Kidney (tissue), 14 donors: ENCODE data around the gene OBSCN. TPM values are rescaled to one million over a fixed set of nuclear protein-coding genes. Genes with fewer than 3 reads are reported as not detected.

ENCODE experiments used
- DNase-seq, 5 donors: peaks; one replicate each; pipeline ENCODE4 v3.0.0-alpha.2; 2013 to 2020
- FAIRE-seq: peaks from 2 replicates; lab custom pipeline; 2012; peaks lifted over from hg19 to GRCh38; lab: Jason Lieb, UNC
- H3K27ac ChIP-seq, 2 donors: one replicate each; pipeline ENCODE4 v1.7.0; 2013; ENCODE audit warnings: low read depth in 2 of 2, low read length in 2 of 2, inconsistent platforms in 1 of 2
- H3K27me3 ChIP-seq: one replicate; pipeline ENCODE4 v1.7.1; 2013; ENCODE audit warnings: low read length, inconsistent platforms; ENCODE audit not compliant: control insufficient read depth, insufficient read depth
- H3K36me3 ChIP-seq, 3 donors: one replicate each; pipeline versions ENCODE4 v1.7.0 to v1.7.1; 2013; ENCODE audit warnings: low read length in 3 of 3, control low read depth in 1 of 3, inconsistent platforms in 1 of 3; ENCODE audit not compliant: insufficient read depth in 3 of 3, control insufficient read depth in 2 of 3
- H3K4me1 ChIP-seq, 3 donors: one replicate each; pipeline versions ENCODE4 v1.7.0 to v1.7.1; 2013; ENCODE audit warnings: low read length in 3 of 3, inconsistent platforms in 1 of 3, low read depth in 1 of 3; ENCODE audit not compliant: control insufficient read depth in 2 of 3, insufficient read depth in 2 of 3
- H3K4me3 ChIP-seq, 3 donors: one replicate each; pipeline versions ENCODE4 v1.7.0 to v1.8.1; 2013; ENCODE audit warnings: low read length in 3 of 3, control low read depth in 1 of 3, inconsistent platforms in 1 of 3
- H3K9ac ChIP-seq, 3 donors: one replicate each; pipeline versions ENCODE4 v1.7.0 to v1.7.1; 2013; ENCODE audit warnings: low read length in 3 of 3, control low read depth in 1 of 3, inconsistent platforms in 1 of 3
- H3K9me3 ChIP-seq, 3 donors: one replicate each; pipeline versions ENCODE4 v1.7.0 to v1.7.1; 2013; ENCODE audit warnings: low read length in 3 of 3, control low read depth in 1 of 3, inconsistent platforms in 1 of 3; ENCODE audit not compliant: control insufficient read depth in 2 of 3, insufficient read depth in 1 of 3
- CTCF ChIP-seq: IDR thresholded peaks from 3 replicates; pipeline ENCODE4 v1.5.1; 2012; ENCODE audit warnings: mild to moderate bottlenecking, moderate library complexity, borderline replicate concordance; ENCODE audit not compliant: insufficient read depth; ENCODE audit errors: extremely low read depth
- intact Hi-C: fragments of 100-400 bp; cut with DNase I; formaldehyde crosslinking; loops from one replicate; pipeline ENCODE4 v1.11.1; 2022
- polyA plus RNA-seq: library from polyadenylated mRNA; stranded (reverse); fragments of 350-450 nt; fragmentation: Illumina TruSeq; extraction: RNeasy Lipid Tissue Mini Kit (QIAGEN cat#74804); gene quantifications from one replicate; pipeline ENCODE4 v1.2.3, GENCODE V29; 2014; ENCODE audit warnings: low read depth, low replicate concordance; ENCODE audit not compliant: insufficient read depth
- total RNA-seq: library from RNA; stranded (reverse); fragmentation: NEBNext Ultra II Directional; extraction: Animal tissue kit (Norgen Biotek cat#: 25700); gene quantifications from one replicate; pipeline ENCODE4 v1.2.1, GENCODE V29; 2021
- donor health status: control.
- donor health status: control.
- donor health status: control.
- donor health status: control.
- donor health status: control.
- donor health status: DM: yes; HTN: yes; CAD: no.
- donor health status: Normal renal cell carcinoma (clear cell type).

OBSCN gene
- total and polyA plus RNA-seq, 2 donors from 2014 or later = 14.5 to 30.0 TPM

- H3K9me3 ChIP-seq = no peaks in the 10 kb centered on the region
- no peak overlapping the region for H3K9ac ChIP-seq
- no peak overlapping the region for H3K27ac ChIP-seq
- intact Hi-C loops = no loop called here
- no peak for TF ChIP-seq CTCF
- H3K27me3 ChIP-seq = no peaks in the 10 kb centered on the region
- FAIRE-seq = no peak
- no peak overlapping the region for H3K4me3 ChIP-seq
- peak in 2 of 5 donors; percentile 15 to 54 for DNase-seq
- peaks cover 0 to 17% (median 6%) of the 10 kb centered on the region in 3 donors for H3K36me3 ChIP-seq
- no peaks in the 10 kb centered on the region for H3K4me1 ChIP-seq
Observed at GRCh38 chr1:228393811-228394570, 186.1 kb downstream of the OBSCN start.

DNA sequence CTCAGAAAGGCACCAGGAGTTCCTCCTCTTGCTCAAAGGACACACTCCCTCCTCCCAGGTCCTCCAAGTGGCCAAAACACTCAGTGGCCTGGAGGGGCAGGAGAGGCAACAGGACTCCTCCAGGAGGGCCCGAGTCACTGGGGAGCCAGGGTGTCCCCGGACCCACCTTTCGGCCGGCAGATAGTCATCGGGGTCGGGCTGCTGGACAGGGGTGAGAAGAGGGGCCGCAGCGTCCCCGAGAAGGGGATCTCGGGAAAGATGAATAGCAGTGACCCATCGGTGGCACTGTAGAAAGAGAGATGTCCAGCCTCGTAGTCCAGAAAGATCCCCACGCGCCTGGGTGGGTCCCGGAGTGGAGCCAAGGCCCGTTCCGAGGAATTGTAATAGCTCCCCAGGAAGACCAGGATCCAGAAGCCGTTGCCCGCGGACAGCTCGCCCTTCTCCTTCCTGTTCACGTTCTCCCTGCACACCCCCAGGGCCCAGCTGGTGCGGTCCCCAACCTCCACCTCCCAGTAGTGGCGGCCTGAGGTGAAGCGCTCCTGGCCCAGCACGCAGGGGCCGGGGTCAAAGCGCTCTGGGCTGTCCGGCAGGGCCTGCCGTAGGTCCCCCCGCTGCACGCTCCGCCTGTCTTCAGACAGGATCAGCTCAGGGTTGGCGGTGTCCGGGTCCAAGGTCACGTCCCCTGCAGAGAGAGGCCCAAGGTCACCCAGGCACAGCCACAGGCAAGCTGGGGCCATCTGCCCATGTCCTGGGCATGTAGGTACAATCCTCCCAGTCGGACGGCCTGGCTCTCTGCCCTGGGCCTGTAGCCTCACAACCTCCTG is 186.9 kb downstream of the OBSCN start:
- intact Hi-C loops = no loop called here
- Histone ChIP-seq H3K36me3 (peaks cover 0 to 17% (median 6%) of the 10 kb centered on the region in 3 donors), H3K27me3 (no peaks in the 10 kb centered on the region), H3K4me1 (no peaks in the 10 kb centered on the region), H3K27ac (no peak overlapping the region), H3K9ac (no peak overlapping the region), H3K4me3 (no peak overlapping the region), H3K9me3 (no peaks in the 10 kb centered on the region)
- TF ChIP-seq CTCF = no peak
- DNase-seq (peak in 2 of 5 donors; percentile 35 to 66), FAIRE-seq (no peak)

- DNase-seq (peak in 2 of 5 donors; percentile 20 to 48), FAIRE-seq (no peak)
- no peaks in the 10 kb centered on the region for H3K9me3 ChIP-seq
- H3K27me3 ChIP-seq = no peaks in the 10 kb centered on the region
- no peak overlapping the region for H3K27ac ChIP-seq
- H3K36me3 ChIP-seq = peaks cover 0 to 20% (median 5%) of the 10 kb centered on the region in 3 donors
- H3K9ac ChIP-seq = no peak overlapping the region
- no peak for TF ChIP-seq CTCF
- no peaks in the 10 kb centered on the region for H3K4me1 ChIP-seq
- no peak overlapping the region for H3K4me3 ChIP-seq
- intact Hi-C loops = no loop called here
Observed at GRCh38 chr1:228396770-228397662, 189.2 kb downstream of the OBSCN start.
